Fibroblast of skin of abdomen (primary cell): ENCODE results near the gene ZNF646.

Experiments
- DNase-seq: peaks from one replicate; pipeline ENCODE4 v3.0.0-alpha.2; 2013

Gene ZNF646

GRCh38 chr16:31063843-31064611 lies 10.2 kb upstream of the ZNF646 start:
- no peak for DNase-seq

GRCh38 chr16:31064882-31065461 lies 9.2 kb upstream of the ZNF646 start:
- peak; percentile 94 for DNase-seq

GRCh38 chr16:31067342-31067741 lies 6.9 kb upstream of the ZNF646 start:
- no peak for DNase-seq

- DNase-seq = peak; percentile 89
These were observed 2.4 kb upstream of the ZNF646 start for GRCh38 chr16:31071861-31072260.

- DNase-seq = peak; percentile 14
These were observed 1.6 kb upstream of the ZNF646 start for GRCh38 chr16:31072540-31073141.

- peak; percentile 90 for DNase-seq
These were observed 866 bp upstream of the ZNF646 start for GRCh38 chr16:31073142-31073969.

GRCh38 chr16:31074814-31075183 lies 577 bp downstream of the ZNF646 start:
- DNase-seq = no peak

GRCh38 chr16:31076319-31076718 lies 2.1 kb downstream of the ZNF646 start:
- no peak for DNase-seq

- DNase-seq = no peak
These were observed 2.8 kb downstream of the ZNF646 start for GRCh38 chr16:31077024-31077423.

- no peak for DNase-seq
These were observed 3.6 kb downstream of the ZNF646 start for GRCh38 chr16:31077592-31078396.

GRCh38 chr16:31078597-31079341 lies 4.5 kb downstream of the ZNF646 start:
- DNase-seq = no peak

GRCh38 chr16:31079342-31079944 lies 5.2 kb downstream of the ZNF646 start:
- no peak for DNase-seq

- DNase-seq = no peak
These were observed 5.9 kb downstream of the ZNF646 start for GRCh38 chr16:31080035-31080629.

GRCh38 chr16:31080756-31081419 lies 6.7 kb downstream of the ZNF646 start:
- no peak for DNase-seq

GRCh38 chr16:31081428-31082351 lies 7.5 kb downstream of the ZNF646 start:
- DNase-seq = no peak

GRCh38 chr16:31082368-31083045 lies 8.3 kb downstream of the ZNF646 start:
- DNase-seq = no peak

GRCh38 chr16:31083081-31083480 lies 8.9 kb downstream of the ZNF646 start:
- no peak for DNase-seq

- DNase-seq = no peak
These were observed 9.3 kb downstream of the ZNF646 start for GRCh38 chr16:31083556-31083955.
